HG03135 (cell line): Measurements from ENCODE around the gene CENPX.
"Not testable (repeated sequence)": the region's sequence is repeated elsewhere in the genome, so short reads cannot be mapped to it uniquely, and the experiment has no call there.

Experiments
- ATAC-seq: cut with Tn5 transposase; IDR thresholded peaks from one replicate; pipeline ENCODE4 v1.9.1; 2021; ENCODE audit warnings: mild to moderate bottlenecking, moderate library complexity; ENCODE audit not compliant: unreplicated experiment

The CENPX gene

GRCh38 chr17:82039695-82040299, 17.1 kb upstream of the CENPX start:
- no peak for ATAC-seq

GRCh38 chr17:82038796-82039409, 16.2 kb upstream of the CENPX start:
- not testable (repeated sequence) for ATAC-seq

- ATAC-seq: no peak
Measured at GRCh38 chr17:82037889-82038195, 15.2 kb upstream of the CENPX start.

- peak; percentile 86 for ATAC-seq
Measured at GRCh38 chr17:82037092-82037888, 14.6 kb upstream of the CENPX start, which contains the start of gene DCXR. Gene DCXR, minus strand, starts transcription at chr17:82037697. Its CDS starts 15 bp downstream, at chr17:82037682.

GRCh38 chr17:82036634-82037091, 14.0 kb upstream of the CENPX start:
- ATAC-seq: no peak

- ATAC-seq: no peak
Measured at GRCh38 chr17:82035956-82036633, 13.4 kb upstream of the CENPX start.

- ATAC-seq: no peak
Measured at GRCh38 chr17:82035488-82035887, 12.8 kb upstream of the CENPX start.

GRCh38 chr17:82034371-82035011, 11.8 kb upstream of the CENPX start:
- no peak for ATAC-seq

GRCh38 chr17:82033359-82034085, 10.8 kb upstream of the CENPX start:
- no peak for ATAC-seq

- ATAC-seq: no peak
Measured at GRCh38 chr17:82031885-82032627, 9.4 kb upstream of the CENPX start.

GRCh38 chr17:82031303-82031884, 8.7 kb upstream of the CENPX start, which contains the start of gene RAC3:
Gene RAC3, plus strand, starts transcription at chr17:82031678. Its CDS starts 84 bp downstream, at chr17:82031762.
- ATAC-seq: no peak

GRCh38 chr17:82030470-82031302, 8.0 kb upstream of the CENPX start:
- peak; percentile 44 for ATAC-seq

GRCh38 chr17:82029990-82030469, 7.4 kb upstream of the CENPX start:
- no peak for ATAC-seq

- ATAC-seq: no peak
Measured at GRCh38 chr17:82029391-82029790, 6.7 kb upstream of the CENPX start.

- no peak for ATAC-seq
Measured at GRCh38 chr17:82028966-82029365, 6.3 kb upstream of the CENPX start.

GRCh38 chr17:82028246-82028645, 5.6 kb upstream of the CENPX start:
- no peak for ATAC-seq

GRCh38 chr17:82025401-82026107, 2.9 kb upstream of the CENPX start:
- no peak for ATAC-seq
